22Rv1 (cell line): ENCODE data around the gene KRT77.

Experiments used
- H3K27ac ChIP-seq: fragments of 450-650 bp; 2 replicates; pipeline ENCODE4 v1.5.1; 2017
- ZFX ChIP-seq: fragments of 450-650 bp; IDR thresholded peaks from 2 replicates; pipeline ENCODE4 v1.6.1; 2017; ENCODE audit warnings: antibody characterized with exemption, borderline replicate concordance
- TF ChIP-seq, protein P1 (sequence below): fragments of 450-650 bp; IDR thresholded peaks from 2 replicates; pipeline ENCODE4 v1.5.1; 2017; ENCODE audit warnings: mild to moderate bottlenecking

The KRT77 gene

DNA sequence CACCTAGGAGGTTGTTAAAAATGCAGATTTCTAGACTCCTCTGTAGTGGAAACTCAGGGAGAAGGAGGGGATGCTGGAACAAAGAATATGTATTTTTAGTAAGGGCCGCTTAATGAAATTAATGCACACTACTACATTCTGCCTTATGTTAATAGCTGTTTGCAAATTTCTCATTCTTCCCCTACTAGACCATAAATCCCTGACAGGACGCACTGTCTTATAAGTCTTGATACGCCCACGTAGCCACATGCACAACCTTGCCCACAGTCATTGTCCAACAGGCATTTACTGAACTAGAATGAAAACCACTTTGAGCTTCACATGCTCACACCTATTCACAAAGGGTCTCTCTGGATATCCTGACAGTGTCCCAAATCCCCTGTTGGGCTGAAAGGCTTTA is 61.9 kb downstream of the KRT77 start:
- no peak for TF ChIP-seq ZFX
- TF ChIP-seq, protein P1, sequence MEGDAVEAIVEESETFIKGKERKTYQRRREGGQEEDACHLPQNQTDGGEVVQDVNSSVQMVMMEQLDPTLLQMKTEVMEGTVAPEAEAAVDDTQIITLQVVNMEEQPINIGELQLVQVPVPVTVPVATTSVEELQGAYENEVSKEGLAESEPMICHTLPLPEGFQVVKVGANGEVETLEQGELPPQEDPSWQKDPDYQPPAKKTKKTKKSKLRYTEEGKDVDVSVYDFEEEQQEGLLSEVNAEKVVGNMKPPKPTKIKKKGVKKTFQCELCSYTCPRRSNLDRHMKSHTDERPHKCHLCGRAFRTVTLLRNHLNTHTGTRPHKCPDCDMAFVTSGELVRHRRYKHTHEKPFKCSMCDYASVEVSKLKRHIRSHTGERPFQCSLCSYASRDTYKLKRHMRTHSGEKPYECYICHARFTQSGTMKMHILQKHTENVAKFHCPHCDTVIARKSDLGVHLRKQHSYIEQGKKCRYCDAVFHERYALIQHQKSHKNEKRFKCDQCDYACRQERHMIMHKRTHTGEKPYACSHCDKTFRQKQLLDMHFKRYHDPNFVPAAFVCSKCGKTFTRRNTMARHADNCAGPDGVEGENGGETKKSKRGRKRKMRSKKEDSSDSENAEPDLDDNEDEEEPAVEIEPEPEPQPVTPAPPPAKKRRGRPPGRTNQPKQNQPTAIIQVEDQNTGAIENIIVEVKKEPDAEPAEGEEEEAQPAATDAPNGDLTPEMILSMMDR: no peak
- no peak overlapping the region for H3K27ac ChIP-seq
